Neural progenitor cell (in vitro differentiated cells): ENCODE results near the gene SMURF1. TPM values are rescaled to one million over a fixed set of nuclear protein-coding genes. Genes with fewer than 3 reads are reported as not detected.

Source experiments
- DNase-seq: peaks from one replicate; pipeline ENCODE4 v3.0.0-alpha.2; 2016; ENCODE audit warnings: low spot score
- H2AFZ ChIP-seq: fragments of 200-600 bp; sonication (generic); replicated peaks from 2 replicates; pipeline ENCODE4 v1.6.1; 2016; ENCODE audit warnings: antibody characterized with exemption
- H3F3A ChIP-seq: fragments of 200-600 bp; sonication (generic); 2 replicates; pipeline ENCODE4 v1.6.1; 2016; ENCODE audit warnings: antibody characterized with exemption, low read depth
- H3K27ac ChIP-seq: fragments of 200-600 bp; sonication (generic); 2 replicates; pipeline ENCODE4 v1.5.1; 2016; ENCODE audit warnings: mild to moderate bottlenecking
- H3K27me3 ChIP-seq: fragments of 200-600 bp; sonication (generic); 2 replicates; pipeline ENCODE4 v1.6.1; 2016; ENCODE audit warnings: mild to moderate bottlenecking, moderate library complexity
- H3K36me3 ChIP-seq: fragments of 200-600 bp; sonication (generic); 2 replicates; pipeline ENCODE4 v1.5.1; 2016
- H3K4me1 ChIP-seq: fragments of 200-600 bp; sonication (generic); 2 replicates; pipeline ENCODE4 v1.6.1; 2016; ENCODE audit warnings: mixed run types
- H3K4me2 ChIP-seq: fragments of 200-600 bp; sonication (generic); 2 replicates; pipeline ENCODE4 v1.6.1; 2016
- H3K4me3 ChIP-seq: fragments of 200-600 bp; sonication (generic); 2 replicates; pipeline ENCODE4 v1.5.1; 2016
- H3K79me2 ChIP-seq: fragments of 200-600 bp; sonication (generic); 2 replicates; pipeline ENCODE4 v1.6.1; 2016; ENCODE audit warnings: low read depth
- H3K9ac ChIP-seq: fragments of 200-600 bp; sonication (generic); 2 replicates; pipeline ENCODE4 v1.6.1; 2016
- H3K9me3 ChIP-seq: fragments of 200-600 bp; sonication (generic); 2 replicates; pipeline ENCODE4 v1.5.1; 2016; ENCODE audit warnings: low read depth
- H4K20me1 ChIP-seq: fragments of 200-600 bp; sonication (generic); 2 replicates; pipeline ENCODE4 v1.6.1; 2016; ENCODE audit warnings: low read depth
- H3K27ac Mint-ChIP-seq: 3 replicates; pipeline ENCODE4 v1.8.0; 2021; ENCODE audit warnings: mixed read lengths
- H3K27me3 Mint-ChIP-seq: 2 replicates; pipeline ENCODE4 v1.8.0; 2022; ENCODE audit warnings: low read depth, mild to moderate bottlenecking, inconsistent platforms, moderate library complexity, mixed read lengths; ENCODE audit not compliant: insufficient read depth
- H3K36me3 Mint-ChIP-seq: 3 replicates; pipeline ENCODE4 v1.8.0; 2021; ENCODE audit warnings: mixed read lengths
- H3K4me1 Mint-ChIP-seq: 3 replicates; pipeline ENCODE4 v1.8.0; 2021; ENCODE audit warnings: mixed read lengths
- H3K4me3 Mint-ChIP-seq: 3 replicates; pipeline ENCODE4 v1.8.0; 2021; ENCODE audit warnings: mild to moderate bottlenecking, moderate library complexity, mixed read lengths
- H3K9me3 Mint-ChIP-seq: 3 replicates; pipeline ENCODE4 v1.8.0; 2020; ENCODE audit warnings: mixed read lengths
- EZH2 ChIP-seq: fragments of 200-600 bp; sonication (generic); IDR thresholded peaks from 2 replicates; pipeline ENCODE4 v1.6.1; 2017; ENCODE audit warnings: antibody characterized with exemption, mild to moderate bottlenecking, moderate library complexity
- EZH2phosphoT487 ChIP-seq: fragments of 200-600 bp; sonication (generic); IDR thresholded peaks from 2 replicates; pipeline ENCODE4 v1.6.1; 2017; ENCODE audit warnings: antibody characterized with exemption
- total RNA-seq: library from RNA; depleted of rRNA; stranded (reverse); fragments of >200 nt; gene quantifications from 2 replicates; pipeline ENCODE4 v1.2.3, GENCODE V29; 2015; ENCODE audit warnings: low replicate concordance
- TF ChIP-seq, protein P1 (sequence below): fragments of 200-600 bp; sonication (generic); IDR thresholded peaks from 2 replicates; pipeline ENCODE4 v1.5.1; 2017; ENCODE audit warnings: antibody characterized with exemption, mild to moderate bottlenecking

SMURF1 gene
- total RNA-seq, 1 donor from 2014 or later = 31.0 TPM

DNA sequence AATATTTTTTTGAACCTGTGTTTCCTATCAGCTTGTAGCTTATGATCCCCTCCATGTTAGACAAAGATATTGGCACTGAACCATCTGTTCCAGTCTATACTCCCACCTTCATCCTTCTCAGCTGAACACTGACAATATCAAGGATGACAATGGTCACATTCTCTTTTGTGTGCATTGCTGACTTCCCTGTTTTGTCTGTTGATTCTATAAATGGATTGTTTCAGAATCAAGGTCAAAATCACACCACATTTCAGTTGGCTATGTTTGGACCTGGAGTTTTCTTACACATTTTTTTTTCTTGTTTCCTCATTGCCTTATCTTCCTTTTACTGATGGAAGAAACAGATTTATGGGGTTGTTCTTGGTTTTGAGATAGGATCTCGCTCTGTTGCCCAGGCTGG, 11.3 kb upstream of the SMURF1 start:
- no peaks in the 10 kb centered on the region for H3K36me3 Mint-ChIP-seq
- Histone ChIP-seq H3K27ac (no peak overlapping the region), H3K27me3 (no peaks in the 10 kb centered on the region), H3K79me2 (no peaks in the 10 kb centered on the region), H2AFZ (no peak overlapping the region), H3K4me2 (no peak overlapping the region), H3F3A (no peaks in the 10 kb centered on the region), H4K20me1 (no peaks in the 10 kb centered on the region), H3K9me3 (no peaks in the 10 kb centered on the region), H3K4me1 (no peaks in the 10 kb centered on the region), H3K4me3 (no peak overlapping the region), H3K9ac (no peak overlapping the region), H3K36me3 (no peaks in the 10 kb centered on the region)
- no peaks in the 10 kb centered on the region for H3K9me3 Mint-ChIP-seq
- TF ChIP-seq EZH2 = no peak
- TF ChIP-seq, protein P1, sequence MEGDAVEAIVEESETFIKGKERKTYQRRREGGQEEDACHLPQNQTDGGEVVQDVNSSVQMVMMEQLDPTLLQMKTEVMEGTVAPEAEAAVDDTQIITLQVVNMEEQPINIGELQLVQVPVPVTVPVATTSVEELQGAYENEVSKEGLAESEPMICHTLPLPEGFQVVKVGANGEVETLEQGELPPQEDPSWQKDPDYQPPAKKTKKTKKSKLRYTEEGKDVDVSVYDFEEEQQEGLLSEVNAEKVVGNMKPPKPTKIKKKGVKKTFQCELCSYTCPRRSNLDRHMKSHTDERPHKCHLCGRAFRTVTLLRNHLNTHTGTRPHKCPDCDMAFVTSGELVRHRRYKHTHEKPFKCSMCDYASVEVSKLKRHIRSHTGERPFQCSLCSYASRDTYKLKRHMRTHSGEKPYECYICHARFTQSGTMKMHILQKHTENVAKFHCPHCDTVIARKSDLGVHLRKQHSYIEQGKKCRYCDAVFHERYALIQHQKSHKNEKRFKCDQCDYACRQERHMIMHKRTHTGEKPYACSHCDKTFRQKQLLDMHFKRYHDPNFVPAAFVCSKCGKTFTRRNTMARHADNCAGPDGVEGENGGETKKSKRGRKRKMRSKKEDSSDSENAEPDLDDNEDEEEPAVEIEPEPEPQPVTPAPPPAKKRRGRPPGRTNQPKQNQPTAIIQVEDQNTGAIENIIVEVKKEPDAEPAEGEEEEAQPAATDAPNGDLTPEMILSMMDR = no peak
- TF ChIP-seq EZH2phosphoT487 = no peak
- H3K27me3 Mint-ChIP-seq = peaks cover 2% of the 10 kb centered on the region
- no peak overlapping the region for H3K27ac Mint-ChIP-seq
- DNase-seq = no peak
- H3K4me3 Mint-ChIP-seq = no peak overlapping the region
- no peaks in the 10 kb centered on the region for H3K4me1 Mint-ChIP-seq

- Histone ChIP-seq H2AFZ (no peak overlapping the region), H3K27ac (no peak overlapping the region), H3K36me3 (no peaks in the 10 kb centered on the region), H3K27me3 (no peaks in the 10 kb centered on the region), H3K4me1 (peaks cover 5% of the 10 kb centered on the region), H3K9ac (no peak overlapping the region), H4K20me1 (no peaks in the 10 kb centered on the region), H3K79me2 (peaks cover 2% of the 10 kb centered on the region), H3K9me3 (no peaks in the 10 kb centered on the region), H3K4me3 (no peak overlapping the region), H3K4me2 (no peak overlapping the region), H3F3A (peaks cover 27% of the 10 kb centered on the region)
- TF ChIP-seq, protein P1 = no peak
- TF ChIP-seq EZH2phosphoT487 (no peak), EZH2 (no peak)
- Mint-ChIP-seq H3K27me3 (peaks cover 9% of the 10 kb centered on the region), H3K4me1 (peaks cover 14% of the 10 kb centered on the region), H3K27ac (no peak overlapping the region), H3K4me3 (no peak overlapping the region), H3K9me3 (no peaks in the 10 kb centered on the region), H3K36me3 (no peaks in the 10 kb centered on the region)
- DNase-seq = no peak
Observed at GRCh38 chr7:99146979-99147378, 3.1 kb upstream of the SMURF1 start.

GRCh38 chr7:99143521-99143852, 421 bp downstream of the SMURF1 start:
- Mint-ChIP-seq H3K36me3 (peaks cover 2% of the 10 kb centered on the region), H3K27me3 (peaks cover 6% of the 10 kb centered on the region), H3K4me1 (peaks cover 40% of the 10 kb centered on the region), H3K27ac (no peak overlapping the region), H3K9me3 (no peaks in the 10 kb centered on the region), H3K4me3 (peak overlapping the region; percentile 85)
- peaks cover 37% of the 10 kb centered on the region for H3K79me2 ChIP-seq
- H3K4me3 ChIP-seq = peak overlapping the region; percentile 96
- H3K9me3 ChIP-seq = no peaks in the 10 kb centered on the region
- no peak for DNase-seq
- peak overlapping the region; percentile 86 for H3K27ac ChIP-seq
- no peaks in the 10 kb centered on the region for H3K27me3 ChIP-seq
- H3F3A ChIP-seq = peaks cover 44% of the 10 kb centered on the region
- no peaks in the 10 kb centered on the region for H4K20me1 ChIP-seq
- no peak for TF ChIP-seq EZH2phosphoT487
- no peak for TF ChIP-seq EZH2
- TF ChIP-seq, protein P1 = no peak
- peak overlapping the region; percentile 81 for H3K4me2 ChIP-seq
- H2AFZ ChIP-seq = no peak overlapping the region
- peaks cover 31% of the 10 kb centered on the region for H3K4me1 ChIP-seq
- H3K36me3 ChIP-seq = no peaks in the 10 kb centered on the region
- peak overlapping the region; percentile 79 for H3K9ac ChIP-seq
